CD8-positive, alpha-beta memory T cell (primary cell): Measurements from ENCODE around the gene NLRC5. TPM values are rescaled to one million over a fixed set of nuclear protein-coding genes. Genes with fewer than 3 reads are reported as not detected.
"Not testable (repeated sequence)": the region's sequence is repeated elsewhere in the genome, so short reads cannot be mapped to it uniquely, and the experiment has no call there.

ENCODE experiments used
- CTCF ChIA-PET: fragments of 350-600 bp; sonication (Branson Sonifier 250); formaldehyde crosslinking; loops from one replicate; lab custom pipeline; 2021; ENCODE audit warnings: antibody characterized with exemption; lab: Charles Lee
- POLR2A ChIA-PET: fragments of 350-600 bp; sonication (Branson Sonifier 250); formaldehyde crosslinking; loops from one replicate; lab custom pipeline; 2021; ENCODE audit warnings: antibody characterized with exemption; lab: Charles Lee
- DNase-seq, 5 donors: peaks; one replicate each; pipeline versions ENCODE4 v3.0.0 to v3.0.0-alpha.2; 2020 to 2022; ENCODE audit warnings: mixed read lengths in 1 of 5
- H3K27ac ChIP-seq: one replicate; pipeline ENCODE4 v1.7.0; 2013; ENCODE audit warnings: low read depth, mild to moderate bottlenecking, low read length, moderate library complexity
- H3K27me3 ChIP-seq: 2 replicates; pipeline ENCODE4 v1.7.0; 2013; ENCODE audit warnings: low read length, mild to moderate bottlenecking; ENCODE audit not compliant: insufficient read depth, poor library complexity, severe bottlenecking
- H3K36me3 ChIP-seq: 2 replicates; pipeline ENCODE4 v1.7.0; 2013; ENCODE audit warnings: mild to moderate bottlenecking, low read length, moderate library complexity; ENCODE audit not compliant: insufficient read depth
- H3K4me1 ChIP-seq: 2 replicates; pipeline ENCODE4 v1.7.0; 2013; ENCODE audit warnings: mild to moderate bottlenecking, low read length, moderate library complexity; ENCODE audit not compliant: insufficient read depth
- H3K4me3 ChIP-seq: 2 replicates; pipeline ENCODE4 v1.7.0; 2013; ENCODE audit warnings: mild to moderate bottlenecking, low read length
- H3K9me3 ChIP-seq: 2 replicates; pipeline ENCODE4 v1.7.0; 2013; ENCODE audit warnings: mild to moderate bottlenecking, low read length
- H3K27ac Mint-ChIP-seq, 8 donors: one replicate each; pipeline ENCODE4 v1.8.0; 2020 to 2021; ENCODE audit warnings: mixed read lengths in 8 of 8, mild to moderate bottlenecking in 6 of 8, inconsistent platforms in 3 of 8, moderate library complexity in 3 of 8
- H3K27me3 Mint-ChIP-seq, 2 donors: one replicate each; pipeline ENCODE4 v1.8.0; 2020 to 2021; ENCODE audit warnings: mixed read lengths in 2 of 2, mild to moderate bottlenecking in 1 of 2, moderate library complexity in 1 of 2
- H3K36me3 Mint-ChIP-seq, 3 donors: one replicate each; pipeline ENCODE4 v1.8.0; 2020 to 2021; ENCODE audit warnings: mixed read lengths in 3 of 3, inconsistent platforms in 1 of 3, mild to moderate bottlenecking in 1 of 3
- H3K4me1 Mint-ChIP-seq, 3 donors: one replicate each; pipeline ENCODE4 v1.8.0; 2020 to 2021; ENCODE audit warnings: mixed read lengths in 3 of 3, inconsistent platforms in 1 of 3, mild to moderate bottlenecking in 1 of 3
- H3K4me3 Mint-ChIP-seq, 7 donors: one replicate each; pipeline ENCODE4 v1.8.0; 2020 to 2021; ENCODE audit warnings: mixed read lengths in 7 of 7, mild to moderate bottlenecking in 6 of 7, moderate library complexity in 4 of 7, inconsistent platforms in 2 of 7
- H3K9me3 Mint-ChIP-seq, 5 donors: one replicate each; pipeline ENCODE4 v1.8.0; 2020 to 2022; ENCODE audit warnings: mixed read lengths in 5 of 5, mild to moderate bottlenecking in 3 of 5, moderate library complexity in 2 of 5, inconsistent platforms in 1 of 5
- polyA plus RNA-seq: library from polyadenylated mRNA; unstranded; fragments of 300-500 nt; fragmentation: Illumina TruSeq; gene quantifications from one replicate; pipeline ENCODE4 v1.2.3, GENCODE V29; 2021
- total RNA-seq, 2 experiments: library from RNA; stranded (reverse); gene quantifications; one replicate each; pipeline ENCODE4 v1.2.3, GENCODE V29; 2021

Gene NLRC5
- total and polyA plus RNA-seq, 3 experiments from 2014 or later: 165 to 178 (median 173) TPM

GRCh38 chr16:56971768-56972043 is 17.7 kb upstream of the NLRC5 start:
- DNase-seq: no peak
- peaks cover 28% of the 10 kb centered on the region for H3K4me1 ChIP-seq
- H3K27me3 Mint-ChIP-seq: peaks cover 0 to 4% of the 10 kb centered on the region in 2 donors
- no peak overlapping the region for H3K4me3 ChIP-seq
- H3K4me1 Mint-ChIP-seq: peaks cover 33 to 49% (median 48%) of the 10 kb centered on the region in 3 donors
- CTCF ChIA-PET: interaction anchor here (0.6 to 8.2 kb wide), 8 partner anchors 7 to 270 kb away, joined by 3 to 69 read pairs (median 4); partner anchors contain the start of gene CPNE2
- H3K27ac ChIP-seq: no peak overlapping the region
- H3K36me3 ChIP-seq: no peaks in the 10 kb centered on the region
- peak overlapping the region in 2 of 8 donors; percentile 34 to 85 for H3K27ac Mint-ChIP-seq
- H3K9me3 ChIP-seq: no peaks in the 10 kb centered on the region
- peaks cover 0 to 2% (median 0%) of the 10 kb centered on the region in 3 donors for H3K36me3 Mint-ChIP-seq
- H3K9me3 Mint-ChIP-seq: no peaks in the 10 kb centered on the region
- POLR2A ChIA-PET: interaction anchor here (0.9 kb wide), 1 partner anchor 17 kb away, joined by 3 read pairs; the partner anchor contains the start of gene NLRC5
- no peaks in the 10 kb centered on the region for H3K27me3 ChIP-seq
- no peak overlapping the region for H3K4me3 Mint-ChIP-seq

GRCh38 chr16:56972403-56973293 is 16.7 kb upstream of the NLRC5 start:
- H3K27ac Mint-ChIP-seq: peak overlapping the region in 2 of 8 donors; percentile 52 to 88
- Histone ChIP-seq H3K9me3 (no peaks in the 10 kb centered on the region), H3K4me3 (no peak overlapping the region), H3K36me3 (no peaks in the 10 kb centered on the region), H3K27me3 (no peaks in the 10 kb centered on the region), H3K4me1 (peaks cover 28% of the 10 kb centered on the region), H3K27ac (no peak overlapping the region)
- H3K4me3 Mint-ChIP-seq: no peak overlapping the region
- H3K36me3 Mint-ChIP-seq: peaks cover 0 to 2% (median 0%) of the 10 kb centered on the region in 3 donors
- peaks cover 0 to 2% of the 10 kb centered on the region in 2 donors for H3K27me3 Mint-ChIP-seq
- ChIA-PET CTCF (interaction anchor here (0.8 to 8.2 kb wide), 8 partner anchors 8 to 111 kb away, joined by 3 to 69 read pairs (median 4); partner anchors contain the start of gene NLRC5), POLR2A (interaction anchor here (0.9 kb wide), 2 partner anchors 17 to 51 kb away, joined by 3 read pairs; partner anchors contain the start of gene NLRC5)
- H3K9me3 Mint-ChIP-seq: no peaks in the 10 kb centered on the region
- no peak for DNase-seq
- H3K4me1 Mint-ChIP-seq: peaks cover 35 to 52% (median 50%) of the 10 kb centered on the region in 3 donors

- Mint-ChIP-seq H3K36me3 (peaks cover 0 to 1% (median 0%) of the 10 kb centered on the region in 3 donors), H3K27ac (peak overlapping the region in 4 of 8 donors; percentile 34 to 88 (median 67)), H3K27me3 (peaks cover 0 to 2% of the 10 kb centered on the region in 2 donors), H3K9me3 (no peaks in the 10 kb centered on the region), H3K4me3 (no peak overlapping the region), H3K4me1 (peaks cover 35 to 53% (median 49%) of the 10 kb centered on the region in 3 donors)
- H3K4me1 ChIP-seq: peaks cover 28% of the 10 kb centered on the region
- H3K27ac ChIP-seq: no peak overlapping the region
- H3K36me3 ChIP-seq: no peaks in the 10 kb centered on the region
- H3K4me3 ChIP-seq: no peak overlapping the region
- H3K9me3 ChIP-seq: no peaks in the 10 kb centered on the region
- POLR2A ChIA-PET: no interaction called here
- CTCF ChIA-PET: interaction anchor here (1.1 to 8.2 kb wide), 3 partner anchors 9 to 16 kb away, joined by 3 to 69 read pairs (median 3); partner anchors contain the start of gene NLRC5
- no peaks in the 10 kb centered on the region for H3K27me3 ChIP-seq
- DNase-seq: no peak
Observed at GRCh38 chr16:56973294-56973689, 16.1 kb upstream of the NLRC5 start.

GRCh38 chr16:56973899-56974298 is 15.5 kb upstream of the NLRC5 start:
- H3K9me3 Mint-ChIP-seq, H3K27me3 ChIP-seq, H3K36me3 Mint-ChIP-seq, H3K9me3 ChIP-seq, H3K36me3 ChIP-seq, H3K27me3 Mint-ChIP-seq, POLR2A ChIA-PET, H3K27ac ChIP-seq, DNase-seq, H3K4me3 ChIP-seq: not testable (repeated sequence)
- H3K4me1 Mint-ChIP-seq: peaks cover 35 to 53% (median 43%) of the 10 kb centered on the region in 3 donors
- H3K27ac Mint-ChIP-seq: peak overlapping the region in 5 of 8 donors; percentile 34 to 86 (median 66)
- H3K4me1 ChIP-seq: peaks cover 28% of the 10 kb centered on the region
- peak overlapping the region in 1 of 7 donors; percentile 23 for H3K4me3 Mint-ChIP-seq
- CTCF ChIA-PET: interaction anchor here (1.2 to 8.2 kb wide), 3 partner anchors 9 to 110 kb away, joined by 3 to 69 read pairs (median 4); no protein-coding TSS in a partner anchor

GRCh38 chr16:56974549-56975300 is 14.6 kb upstream of the NLRC5 start:
- H3K4me1 ChIP-seq: peaks cover 28% of the 10 kb centered on the region
- Mint-ChIP-seq H3K36me3 (no peaks in the 10 kb centered on the region), H3K4me3 (peak overlapping the region in 2 of 7 donors; percentile 3 to 23), H3K4me1 (peaks cover 35 to 59% (median 41%) of the 10 kb centered on the region in 3 donors), H3K27ac (peak overlapping the region in 4 of 8 donors; percentile 43 to 73 (median 49)), H3K9me3 (no peaks in the 10 kb centered on the region), H3K27me3 (peaks cover 0 to 2% of the 10 kb centered on the region in 2 donors)
- no peaks in the 10 kb centered on the region for H3K36me3 ChIP-seq
- H3K27ac ChIP-seq: no peak overlapping the region
- CTCF ChIA-PET: interaction anchor here (1.4 to 8.2 kb wide), 2 partner anchors 10 to 110 kb away, joined by 4 to 69 read pairs; no protein-coding TSS in a partner anchor
- POLR2A ChIA-PET: interaction anchor here (0.5 kb wide), 1 partner anchor 46 kb away, joined by 8 read pairs; no protein-coding TSS in a partner anchor
- H3K27me3 ChIP-seq: no peaks in the 10 kb centered on the region
- H3K4me3 ChIP-seq: no peak overlapping the region
- H3K9me3 ChIP-seq: no peaks in the 10 kb centered on the region
- DNase-seq: no peak

- H3K4me3 ChIP-seq: no peak overlapping the region
- no peaks in the 10 kb centered on the region for H3K36me3 ChIP-seq
- no peak overlapping the region for H3K27ac ChIP-seq
- Mint-ChIP-seq H3K9me3 (no peaks in the 10 kb centered on the region), H3K4me3 (no peak overlapping the region), H3K36me3 (no peaks in the 10 kb centered on the region), H3K27me3 (peaks cover 0 to 2% of the 10 kb centered on the region in 2 donors), H3K27ac (peak overlapping the region in 4 of 8 donors; percentile 24 to 76 (median 42)), H3K4me1 (peaks cover 41 to 69% (median 51%) of the 10 kb centered on the region in 3 donors)
- no peaks in the 10 kb centered on the region for H3K9me3 ChIP-seq
- no peak for DNase-seq
- H3K27me3 ChIP-seq: no peaks in the 10 kb centered on the region
- H3K4me1 ChIP-seq: peaks cover 28% of the 10 kb centered on the region
- ChIA-PET POLR2A (interaction anchor here (0.6 kb wide), 1 partner anchor 194 kb away, joined by 3 read pairs; no protein-coding TSS in a partner anchor), CTCF (interaction anchor here (8.2 kb wide), 1 partner anchor 11 kb away, joined by 69 read pairs; no protein-coding TSS in a partner anchor)
Observed at GRCh38 chr16:56975714-56976113, 13.6 kb upstream of the NLRC5 start.

- no peak overlapping the region for H3K27ac ChIP-seq
- Mint-ChIP-seq H3K27me3 (no peaks in the 10 kb centered on the region), H3K4me3 (no peak overlapping the region), H3K36me3 (peaks cover 0 to 12% (median 0%) of the 10 kb centered on the region in 3 donors), H3K27ac (peak overlapping the region in 2 of 8 donors; percentile 25 to 76), H3K4me1 (peaks cover 52 to 78% (median 61%) of the 10 kb centered on the region in 3 donors), H3K9me3 (no peaks in the 10 kb centered on the region)
- H3K4me1 ChIP-seq: peaks cover 30% of the 10 kb centered on the region
- CTCF ChIA-PET: interaction anchor here (1.0 to 8.2 kb wide), 6 partner anchors 10 to 96 kb away, joined by 3 to 69 read pairs (median 4); no protein-coding TSS in a partner anchor
- no peaks in the 10 kb centered on the region for H3K36me3 ChIP-seq
- no peak for DNase-seq
- no peaks in the 10 kb centered on the region for H3K9me3 ChIP-seq
- H3K27me3 ChIP-seq: no peaks in the 10 kb centered on the region
- POLR2A ChIA-PET: interaction anchor here (0.8 kb wide), 1 partner anchor 22 kb away, joined by 3 read pairs; no protein-coding TSS in a partner anchor
- H3K4me3 ChIP-seq: no peak overlapping the region
Observed at GRCh38 chr16:56977216-56977615, 12.1 kb upstream of the NLRC5 start.
